HG03039 (cell line): ENCODE results near the gene LTBP3.
"Not testable (repeated sequence)": the region's sequence is repeated elsewhere in the genome, so short reads cannot be mapped to it uniquely, and the experiment has no call there.

Experiments
- ATAC-seq: cut with Tn5 transposase; IDR thresholded peaks from one replicate; pipeline ENCODE4 v1.9.1; 2021; ENCODE audit warnings: mild to moderate bottlenecking, moderate library complexity; ENCODE audit not compliant: unreplicated experiment

Gene LTBP3

GRCh38 chr11:65518941-65519549 lies 39.1 kb downstream of the LTBP3 start:
- ATAC-seq = not testable (repeated sequence)

DNA sequence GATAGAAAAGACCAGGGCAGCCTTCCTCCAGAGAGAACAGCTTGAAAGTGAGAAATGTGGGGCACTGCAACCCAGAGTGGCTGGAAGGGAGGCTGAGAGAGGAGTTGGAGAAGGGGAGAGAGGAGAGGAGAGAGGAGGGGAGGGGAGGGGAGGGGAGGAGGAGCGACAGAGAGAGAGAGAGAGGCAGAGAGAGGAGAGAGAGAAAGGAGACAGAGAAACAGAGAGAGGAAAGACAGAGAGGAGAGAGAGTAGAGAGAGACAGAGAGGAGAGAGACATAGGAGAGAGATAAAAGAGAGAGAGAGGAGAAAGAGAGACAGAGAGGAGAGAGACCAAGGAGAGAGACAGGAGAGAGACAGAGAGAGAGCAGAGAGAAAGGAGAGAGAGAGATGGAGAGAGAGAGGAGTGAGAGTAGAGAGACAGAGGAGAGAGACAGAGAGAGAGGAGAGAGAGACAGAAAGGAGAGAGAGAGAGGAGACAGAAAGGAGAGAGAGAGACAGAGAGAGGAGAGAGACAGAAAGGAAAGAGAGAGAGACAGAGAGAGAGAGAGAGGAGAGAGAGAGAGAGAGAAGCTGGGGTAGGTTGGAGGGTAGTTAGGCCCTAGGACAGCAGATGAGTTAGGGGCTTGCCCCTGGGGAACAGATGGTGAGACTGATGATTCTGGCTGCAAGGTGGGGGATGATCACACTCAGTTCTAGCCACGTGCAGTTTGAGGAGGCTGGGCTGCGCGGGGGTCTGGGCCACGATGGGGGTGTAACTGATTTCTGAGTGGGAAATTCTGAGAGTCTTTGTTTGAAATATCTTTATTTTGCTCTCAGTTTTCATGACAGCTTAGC lies 41.8 kb downstream of the LTBP3 start:
- ATAC-seq = no peak

GRCh38 chr11:65512311-65512710 lies 45.8 kb downstream of the LTBP3 start:
- not testable (repeated sequence) for ATAC-seq

GRCh38 chr11:65506772-65507505 lies 51.2 kb downstream of the LTBP3 start:
- ATAC-seq = peak; percentile 35

- no peak for ATAC-seq
These were observed 51.8 kb downstream of the LTBP3 start for GRCh38 chr11:65506290-65506771.

DNA sequence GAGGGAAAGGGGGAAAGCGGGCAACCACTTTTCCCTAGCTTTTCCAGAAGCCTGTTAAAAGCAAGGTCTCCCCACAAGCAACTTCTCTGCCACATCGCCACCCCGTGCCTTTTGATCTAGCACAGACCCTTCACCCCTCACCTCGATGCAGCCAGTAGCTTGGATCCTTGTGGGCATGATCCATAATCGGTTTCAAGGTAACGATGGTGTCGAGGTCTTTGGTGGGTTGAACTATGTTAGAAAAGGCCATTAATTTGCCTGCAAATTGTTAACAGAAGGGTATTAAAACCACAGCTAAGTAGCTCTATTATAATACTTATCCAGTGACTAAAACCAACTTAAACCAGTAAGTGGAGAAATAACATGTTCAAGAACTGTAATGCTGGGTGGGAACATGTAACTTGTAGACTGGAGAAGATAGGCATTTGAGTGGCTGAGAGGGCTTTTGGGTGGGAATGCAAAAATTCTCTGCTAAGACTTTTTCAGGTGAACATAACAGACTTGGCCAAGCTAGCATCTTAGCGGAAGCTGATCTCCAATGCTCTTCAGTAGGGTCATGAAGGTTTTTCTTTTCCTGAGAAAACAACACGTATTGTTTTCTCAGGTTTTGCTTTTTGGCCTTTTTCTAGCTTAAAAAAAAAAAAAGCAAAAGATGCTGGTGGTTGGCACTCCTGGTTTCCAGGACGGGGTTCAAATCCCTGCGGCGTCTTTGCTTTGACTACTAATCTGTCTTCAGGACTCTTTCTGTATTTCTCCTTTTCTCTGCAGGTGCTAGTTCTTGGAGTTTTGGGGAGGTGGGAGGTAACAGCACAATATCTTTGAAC lies 52.5 kb downstream of the LTBP3 start:
- ATAC-seq = no peak

GRCh38 chr11:65504674-65505465 lies 53.3 kb downstream of the LTBP3 start:
- no peak for ATAC-seq

- no peak for ATAC-seq
These were observed 54.0 kb downstream of the LTBP3 start for GRCh38 chr11:65503949-65504673.

DNA sequence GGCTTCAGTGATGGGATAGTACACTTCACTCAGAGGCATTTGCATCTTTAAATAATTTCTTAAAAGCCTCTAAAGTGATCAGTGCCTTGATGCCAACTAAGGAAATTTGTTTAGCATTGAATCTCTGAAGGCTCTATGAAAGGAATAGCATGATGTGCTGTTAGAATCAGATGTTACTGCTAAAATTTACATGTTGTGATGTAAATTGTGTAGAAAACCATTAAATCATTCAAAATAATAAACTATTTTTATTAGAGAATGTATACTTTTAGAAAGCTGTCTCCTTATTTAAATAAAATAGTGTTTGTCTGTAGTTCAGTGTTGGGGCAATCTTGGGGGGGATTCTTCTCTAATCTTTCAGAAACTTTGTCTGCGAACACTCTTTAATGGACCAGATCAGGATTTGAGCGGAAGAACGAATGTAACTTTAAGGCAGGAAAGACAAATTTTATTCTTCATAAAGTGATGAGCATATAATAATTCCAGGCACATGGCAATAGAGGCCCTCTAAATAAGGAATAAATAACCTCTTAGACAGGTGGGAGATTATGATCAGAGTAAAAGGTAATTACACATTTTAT lies 54.7 kb downstream of the LTBP3 start:
- no peak for ATAC-seq

DNA sequence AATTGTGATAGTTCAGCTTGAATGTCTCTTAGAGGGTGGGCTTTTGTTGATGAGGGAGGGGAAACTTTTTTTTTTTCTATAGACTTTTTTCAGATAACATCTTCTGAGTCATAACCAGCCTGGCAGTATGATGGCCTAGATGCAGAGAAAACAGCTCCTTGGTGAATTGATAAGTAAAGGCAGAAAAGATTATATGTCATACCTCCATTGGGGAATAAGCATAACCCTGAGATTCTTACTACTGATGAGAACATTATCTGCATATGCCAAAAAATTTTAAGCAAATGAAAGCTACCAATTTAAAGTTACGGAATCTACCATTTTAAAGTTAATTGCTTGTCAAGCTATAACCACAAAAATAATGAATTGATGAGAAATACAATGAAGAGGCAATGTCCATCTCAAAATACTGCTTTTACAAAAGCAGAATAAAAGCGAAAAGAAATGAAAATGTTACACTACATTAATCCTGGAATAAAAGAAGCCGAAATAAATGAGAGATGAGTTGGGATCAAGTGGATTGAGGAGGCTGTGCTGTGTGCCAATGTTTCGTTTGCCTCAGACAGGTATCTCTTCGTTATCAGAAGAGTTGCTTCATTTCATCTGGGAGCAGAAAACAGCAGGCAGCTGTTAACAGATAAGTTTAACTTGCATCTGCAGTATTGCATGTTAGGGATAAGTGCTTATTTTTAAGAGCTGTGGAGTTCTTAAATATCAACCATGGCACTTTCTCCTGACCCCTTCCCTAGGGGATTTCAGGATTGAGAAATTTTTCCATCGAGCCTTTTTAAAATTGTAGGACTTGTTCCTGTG lies 55.4 kb downstream of the LTBP3 start:
- ATAC-seq = no peak

GRCh38 chr11:65502274-65502554 lies 55.9 kb downstream of the LTBP3 start:
- no peak for ATAC-seq

DNA sequence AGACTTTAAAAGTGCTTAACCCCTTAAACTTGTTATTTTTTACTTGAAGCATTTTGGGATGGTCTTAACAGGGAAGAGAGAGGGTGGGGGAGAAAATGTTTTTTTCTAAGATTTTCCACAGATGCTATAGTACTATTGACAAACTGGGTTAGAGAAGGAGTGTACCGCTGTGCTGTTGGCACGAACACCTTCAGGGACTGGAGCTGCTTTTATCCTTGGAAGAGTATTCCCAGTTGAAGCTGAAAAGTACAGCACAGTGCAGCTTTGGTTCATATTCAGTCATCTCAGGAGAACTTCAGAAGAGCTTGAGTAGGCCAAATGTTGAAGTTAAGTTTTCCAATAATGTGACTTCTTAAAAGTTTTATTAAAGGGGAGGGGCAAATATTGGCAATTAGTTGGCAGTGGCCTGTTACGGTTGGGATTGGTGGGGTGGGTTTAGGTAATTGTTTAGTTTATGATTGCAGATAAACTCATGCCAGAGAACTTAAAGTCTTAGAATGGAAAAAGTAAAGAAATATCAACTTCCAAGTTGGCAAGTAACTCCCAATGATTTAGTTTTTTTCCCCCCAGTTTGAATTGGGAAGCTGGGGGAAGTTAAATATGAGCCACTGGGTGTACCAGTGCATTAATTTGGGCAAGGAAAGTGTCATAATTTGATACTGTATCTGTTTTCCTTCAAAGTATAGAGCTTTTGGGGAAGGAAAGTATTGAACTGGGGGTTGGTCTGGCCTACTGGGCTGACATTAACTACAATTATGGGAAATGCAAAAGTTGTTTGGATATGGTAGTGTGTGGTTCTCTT lies 56.5 kb downstream of the LTBP3 start:
- ATAC-seq = no peak

- no peak for ATAC-seq
These were observed 57.0 kb downstream of the LTBP3 start for GRCh38 chr11:65501186-65501471.

- no peak for ATAC-seq
These were observed 57.6 kb downstream of the LTBP3 start for GRCh38 chr11:65500387-65501185.

DNA sequence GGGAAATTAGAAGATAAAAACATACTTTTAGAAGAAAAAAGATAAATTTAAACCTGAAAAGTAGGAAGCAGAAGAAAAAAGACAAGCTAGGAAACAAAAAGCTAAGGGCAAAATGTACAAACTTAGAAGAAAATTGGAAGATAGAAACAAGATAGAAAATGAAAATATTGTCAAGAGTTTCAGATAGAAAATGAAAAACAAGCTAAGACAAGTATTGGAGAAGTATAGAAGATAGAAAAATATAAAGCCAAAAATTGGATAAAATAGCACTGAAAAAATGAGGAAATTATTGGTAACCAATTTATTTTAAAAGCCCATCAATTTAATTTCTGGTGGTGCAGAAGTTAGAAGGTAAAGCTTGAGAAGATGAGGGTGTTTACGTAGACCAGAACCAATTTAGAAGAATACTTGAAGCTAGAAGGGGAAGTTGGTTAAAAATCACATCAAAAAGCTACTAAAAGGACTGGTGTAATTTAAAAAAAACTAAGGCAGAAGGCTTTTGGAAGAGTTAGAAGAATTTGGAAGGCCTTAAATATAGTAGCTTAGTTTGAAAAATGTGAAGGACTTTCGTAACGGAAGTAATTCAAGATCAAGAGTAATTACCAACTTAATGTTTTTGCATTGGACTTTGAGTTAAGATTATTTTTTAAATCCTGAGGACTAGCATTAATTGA lies 58.3 kb downstream of the LTBP3 start:
- ATAC-seq = no peak

- ATAC-seq = no peak
These were observed 59.0 kb downstream of the LTBP3 start, which contains the start of gene MALAT1 for GRCh38 chr11:65498977-65499712. MALAT1 (plus strand) TSS chr11:65499045.
